Panc1 (cell line): Measurements from ENCODE around the gene TDRD10. TPM values are rescaled to one million over a fixed set of nuclear protein-coding genes. Genes with fewer than 3 reads are reported as not detected.

Experiments used
- ATAC-seq: fragments of 200-7000 bp; cut with Tn5 transposase; 2 replicates; pipeline ENCODE4 v1.9.1; 2020; ENCODE audit warnings: mild to moderate bottlenecking, moderate library complexity
- BruUV-seq: library from RNA; stranded (reverse); fragments of 400-500 nt; replicated peaks from 2 replicates; lab custom pipeline; 2021; lab: Mats Ljungman, UMichigan
- CTCF ChIA-PET: fragments of 300-600 bp; sonication (Branson Sonifier 250); formaldehyde crosslinking; loops from one replicate; lab custom pipeline; 2022; ENCODE audit warnings: antibody characterized with exemption; lab: Charles Lee
- POLR2A ChIA-PET: fragments of 300-600 bp; sonication (Branson Sonifier 250); formaldehyde crosslinking; loops from one replicate; lab custom pipeline; 2022; ENCODE audit warnings: antibody characterized with exemption; lab: Charles Lee
- DNase-seq: peaks from one replicate; pipeline ENCODE4 v3.0.0-alpha.2; 2010; ENCODE audit warnings: low read depth, low spot score
- H3K27ac ChIP-seq: 2 replicates; pipeline ENCODE4 v1.5.1; 2011; ENCODE audit warnings: mild to moderate bottlenecking, low read length, inconsistent platforms
- H3K27me3 ChIP-seq: fragments of 200-500 bp; sonication (Bioruptor generic); 2 replicates; pipeline ENCODE4 v1.6.0; 2014; ENCODE audit warnings: low read length, inconsistent platforms; ENCODE audit not compliant: control insufficient read depth, insufficient read depth
- H3K36me3 ChIP-seq: fragments of 200-500 bp; sonication (Bioruptor generic); 2 replicates; pipeline ENCODE4 v1.5.1; 2014; ENCODE audit warnings: inconsistent platforms, mild to moderate bottlenecking, low read length, moderate library complexity; ENCODE audit not compliant: control insufficient read depth, insufficient read depth
- H3K4me1 ChIP-seq: 2 replicates; pipeline ENCODE4 v1.5.1; 2011; ENCODE audit warnings: inconsistent platforms, mild to moderate bottlenecking, low read length, moderate library complexity; ENCODE audit not compliant: control insufficient read depth, insufficient read depth
- H3K4me3 ChIP-seq, 2 experiments: 2 replicates each; pipeline ENCODE4 v1.5.1; 2011 to 2012; ENCODE audit warnings: low read depth in 2 of 2, low read length in 2 of 2, mild to moderate bottlenecking in 2 of 2, inconsistent platforms in 1 of 2, moderate library complexity in 1 of 2
- H3K9me3 ChIP-seq: fragments of 200-500 bp; sonication (Bioruptor generic); 2 replicates; pipeline ENCODE4 v1.5.1; 2014; ENCODE audit warnings: low read depth, mild to moderate bottlenecking, inconsistent platforms, low read length, moderate library complexity; ENCODE audit not compliant: control insufficient read depth, insufficient read depth
- CTCF ChIP-seq: fragments of 450-650 bp; IDR thresholded peaks from 2 replicates; pipeline ENCODE4 v1.5.1; 2017; ENCODE audit warnings: mild to moderate bottlenecking
- POLR2AphosphoS5 ChIP-seq: IDR thresholded peaks from 2 replicates; pipeline ENCODE4 v1.6.1; 2012; ENCODE audit warnings: mild to moderate bottlenecking, low read depth, low read length, moderate library complexity
- REST ChIP-seq, 2 experiments: IDR thresholded peaks; 2 replicates each; pipeline ENCODE4 v1.6.1; 2011 to 2012; ENCODE audit warnings: low read depth in 2 of 2, control low read depth in 1 of 2, low read length in 1 of 2, mild to moderate bottlenecking in 1 of 2, moderate library complexity in 1 of 2; ENCODE audit not compliant: insufficient read depth in 1 of 2
- SIN3A ChIP-seq: IDR thresholded peaks from 2 replicates; pipeline ENCODE4 v1.6.1; 2012; ENCODE audit warnings: low read depth, mild to moderate bottlenecking, low read length, moderate library complexity, borderline replicate concordance; ENCODE audit not compliant: insufficient read depth
- TCF7L2 ChIP-seq: IDR thresholded peaks from 2 replicates; pipeline ENCODE4 v1.6.1; 2011; ENCODE audit warnings: mild to moderate bottlenecking, low read depth, low read length, inconsistent platforms
- in situ Hi-C: cut with HindIII; loops from 2 replicates; pipeline ENCODE4 v1.10.0; 2016; ENCODE audit warnings: low sequenced_read_pairs, low pct_unique_long_range_greater_than_20kb
- intact Hi-C: fragments of 100-400 bp; cut with micrococcal nuclease; formaldehyde crosslinking; loops from one replicate; pipeline ENCODE4 v1.10.0; 2022; ENCODE audit not compliant: unreplicated experiment
- total RNA-seq: library from RNA; stranded (reverse); gene quantifications from one replicate; pipeline ENCODE4 v1.2.1, GENCODE V29; 2021; ENCODE audit not compliant: unreplicated experiment

Gene TDRD10
- total RNA-seq, 1 experiment from 2014 or later = not detected

- no peak for ATAC-seq
- TF ChIP-seq REST (IDR thresholded peaks at IDR 0.05; ENCODE audit: insufficient read depth in 1 of 2, low read depth in 2 of 2, low read length in 1 of 2) (no peak), SIN3A (no peak), CTCF (no peak), POLR2AphosphoS5 (no peak), TCF7L2 (no peak)
- H3K4me3 ChIP-seq = no peak overlapping the region
- no peaks in the 10 kb centered on the region for H3K36me3 ChIP-seq
- ChIA-PET CTCF (no interaction called here), POLR2A (no interaction called here)
- in situ Hi-C loops (no loop called here), intact Hi-C loops (no loop called here)
- no peak for DNase-seq
- no TSS peak for BruUV-seq
- no peaks in the 10 kb centered on the region for H3K4me1 ChIP-seq
- H3K27ac ChIP-seq = no peak overlapping the region
- no peaks in the 10 kb centered on the region for H3K9me3 ChIP-seq
- H3K27me3 ChIP-seq = peaks cover 13% of the 10 kb centered on the region; the same call in 1 of the 2 replicates
Measured at GRCh38 chr1:154488922-154489321, 13.1 kb upstream of the TDRD10 start.

GRCh38 chr1:154489695-154490274 lies 12.2 kb upstream of the TDRD10 start:
- ChIA-PET POLR2A (no interaction called here), CTCF (interaction anchor here (0.7 kb wide), 1 partner anchor 57 kb away, joined by 5 read pairs; no protein-coding TSS in a partner anchor)
- no peak for TF ChIP-seq TCF7L2
- no peak for TF ChIP-seq CTCF
- no TSS peak for BruUV-seq
- no peaks in the 10 kb centered on the region for H3K36me3 ChIP-seq
- H3K27ac ChIP-seq = no peak overlapping the region
- H3K9me3 ChIP-seq = no peaks in the 10 kb centered on the region
- no peak for DNase-seq
- H3K27me3 ChIP-seq = peaks cover 13% of the 10 kb centered on the region; the same call in 1 of the 2 replicates
- H3K4me1 ChIP-seq = no peaks in the 10 kb centered on the region
- ATAC-seq = no peak
- H3K4me3 ChIP-seq = no peak overlapping the region
- intact Hi-C loops (loop anchor here (5.0 kb wide), 1 partner anchor 48 kb away; no protein-coding TSS in a partner anchor), in situ Hi-C loops (no loop called here)
